Transverse colon (tissue), 4 donors: ENCODE measurements around the gene C1orf198. TPM values are rescaled to one million over a fixed set of nuclear protein-coding genes. Genes with fewer than 3 reads are reported as not detected.
A peak's percentile ranks its signal among the peaks of the same experiment; 100 is the strongest.

Experiments
- DNase-seq: peaks from one replicate; pipeline ENCODE4 v3.0.0-alpha.2; 2019
- H3K27ac ChIP-seq, 4 donors: fragments of 200-600 bp; sonication (generic); 2 replicates each; pipeline ENCODE4 v1.5.1; 2016 to 2018; ENCODE audit warnings: inconsistent platforms in 4 of 4
- H3K27me3 ChIP-seq: fragments of 200-600 bp; sonication (generic); 2 replicates; pipeline ENCODE4 v1.5.1; 2017; ENCODE audit warnings: inconsistent platforms
- H3K36me3 ChIP-seq, 4 donors: fragments of 200-600 bp; sonication (generic); 2 replicates each; pipeline ENCODE4 v1.5.1; 2017 to 2019; ENCODE audit warnings: inconsistent platforms in 4 of 4
- H3K4me1 ChIP-seq, 4 donors: fragments of 200-600 bp; sonication (generic); 2 replicates each; pipeline ENCODE4 v1.5.1; 2017 to 2020; ENCODE audit warnings: inconsistent platforms in 4 of 4
- H3K4me3 ChIP-seq, 4 donors: fragments of 200-600 bp; sonication (generic); 1 replicate in 1 of 4; 2 replicates in 3 of 4; pipeline versions ENCODE4 v1.5.1 to v1.6.1; 2017 to 2019; ENCODE audit warnings: inconsistent platforms in 4 of 4
- H3K9me3 ChIP-seq, 2 donors: fragments of 200-600 bp; sonication (generic); 2 replicates each; pipeline ENCODE4 v1.5.1; 2017 to 2019; ENCODE audit warnings: inconsistent platforms in 2 of 2
- CTCF ChIP-seq, 5 experiments: fragments of 200-600 bp in 3 of 5; fragments of 450-650 bp in 2 of 5; sonication (generic) in 3 of 5; IDR thresholded peaks; 1 replicate in 2 of 5; 2 replicates in 3 of 5; pipeline ENCODE4 v1.5.1; 2016 to 2017; ENCODE audit warnings: antibody characterized with exemption in 5 of 5, inconsistent platforms in 3 of 5, mild to moderate bottlenecking in 2 of 5, moderate library complexity in 1 of 5
- EP300 ChIP-seq: sonication (generic); formaldehyde crosslinking; IDR thresholded peaks from one replicate; pipeline ENCODE4 v1.6.1; 2017; ENCODE audit warnings: antibody characterized with exemption, low read depth
- POLR2A ChIP-seq: fragments of 450-650 bp; IDR thresholded peaks from one replicate; pipeline ENCODE4 v1.6.1; 2016; ENCODE audit warnings: antibody characterized with exemption, mild to moderate bottlenecking, moderate library complexity
- POLR2AphosphoS5 ChIP-seq, 3 donors: sonication (generic); formaldehyde crosslinking; IDR thresholded peaks; one replicate each; pipeline ENCODE4 v1.6.1; 2016; ENCODE audit warnings: antibody characterized with exemption in 3 of 3
- WGBS, 2 donors: methylation state at CpG; one replicate each; pipeline ENCODE4 v1.1.5; 2018; ENCODE audit warnings: low coverage in 1 of 2; 5-methylcytosine and 5-hydroxymethylcytosine counted together
- in situ Hi-C, 4 donors: fragments of 200-750 bp; cut with MboI; loops; one replicate each; pipeline versions ENCODE4 v1.15.0 to v1.15.1; 2017; ENCODE audit warnings: low sequenced_read_pairs in 3 of 4, low pct_ligation_motif_present in 1 of 4, low pct_unique_long_range_greater_than_20kb in 1 of 4
- intact Hi-C: fragments of 100-400 bp; cut with DNase I; formaldehyde crosslinking; loops from one replicate; pipeline ENCODE4 v1.15.1; 2023; ENCODE audit warnings: low total_unique reads
- total RNA-seq, 4 donors: library from RNA; depleted of rRNA; stranded (reverse); fragments of >200 nt; gene quantifications; one replicate each; pipeline ENCODE4 v1.1.0, GENCODE V29; 2016

C1orf198 gene
- total RNA-seq, 4 donors from 2014 or later = 10.8 to 26.7 (median 18.2) TPM

GRCh38 chr1:230867101-230867902 lies 1.0 kb downstream of the C1orf198 start:
- Histone ChIP-seq H3K36me3 (no peaks in the 10 kb centered on the region), H3K27ac (peak overlapping the region; percentile 81 to 90 (median 86)), H3K27me3 (no peaks in the 10 kb centered on the region), H3K4me1 (peaks cover 5 to 47% (median 30%) of the 10 kb centered on the region in 4 donors), H3K4me3 (peak overlapping the region; percentile 68 to 89 (median 79)), H3K9me3 (no peaks in the 10 kb centered on the region)
- no peak for TF ChIP-seq POLR2A
- TF ChIP-seq POLR2AphosphoS5 (IDR thresholded peaks at IDR 0.05) = no peak
- 26 to 38% methylated on average over 4 to 17 of the region's 17 CpGs for WGBS, 2 donors
- DNase-seq = no peak
- intact Hi-C loops (loop anchor here (5.0 kb wide), 1 partner anchor 40 kb away; no protein-coding TSS in a partner anchor), in situ Hi-C loops (no loop called here)

GRCh38 chr1:230866171-230867070 lies 1.9 kb downstream of the C1orf198 start:
- H3K27ac ChIP-seq = peak overlapping the region; percentile 81 to 90 (median 86)
- peak overlapping the region in 3 of 4 donors; percentile 75 to 89 (median 83) for H3K4me3 ChIP-seq
- peak in 2 of 3 donors; percentile 33 to 45 for TF ChIP-seq POLR2AphosphoS5 (IDR thresholded peaks at IDR 0.05)
- TF ChIP-seq EP300 = no peak
- no peaks in the 10 kb centered on the region for H3K27me3 ChIP-seq
- intact Hi-C loops = loop anchor here (5.0 kb wide), 1 partner anchor 41 kb away; no protein-coding TSS in a partner anchor
- no peak for DNase-seq
- in situ Hi-C loops = no loop called here
- H3K36me3 ChIP-seq = no peaks in the 10 kb centered on the region
- H3K4me1 ChIP-seq = peaks cover 5 to 47% (median 30%) of the 10 kb centered on the region in 4 donors
- H3K9me3 ChIP-seq = no peaks in the 10 kb centered on the region
- 50 to 52% methylated on average over 7 to 9 of the region's 9 CpGs for WGBS, 2 donors

GRCh38 chr1:230865062-230865817 lies 3.1 kb downstream of the C1orf198 start:
- TF ChIP-seq CTCF (IDR thresholded peaks at IDR 0.05) (no peak), POLR2A (no peak), POLR2AphosphoS5 (IDR thresholded peaks at IDR 0.05) (no peak), EP300 (no peak)
- in situ Hi-C loops = no loop called here
- WGBS, 2 donors = 55 to 87% methylated on average over 3 to 8 of the region's 8 CpGs
- intact Hi-C loops = loop anchor here (5.0 kb wide), 1 partner anchor 42 kb away; no protein-coding TSS in a partner anchor
- Histone ChIP-seq H3K4me1 (peaks cover 5 to 47% (median 30%) of the 10 kb centered on the region in 4 donors), H3K36me3 (no peaks in the 10 kb centered on the region), H3K9me3 (no peaks in the 10 kb centered on the region), H3K4me3 (no peak overlapping the region), H3K27me3 (no peaks in the 10 kb centered on the region), H3K27ac (peak overlapping the region; percentile 81 to 90 (median 86))
- DNase-seq = no peak

- Histone ChIP-seq H3K9me3 (no peaks in the 10 kb centered on the region), H3K4me1 (peaks cover 5 to 47% (median 30%) of the 10 kb centered on the region in 4 donors), H3K36me3 (no peaks in the 10 kb centered on the region), H3K27ac (peak overlapping the region in 3 of 4 donors; percentile 17 to 90 (median 85)), H3K4me3 (no peak overlapping the region), H3K27me3 (no peaks in the 10 kb centered on the region)
- intact Hi-C loops = no loop called here
- TF ChIP-seq POLR2AphosphoS5 (IDR thresholded peaks at IDR 0.05) (no peak), EP300 (no peak), CTCF (IDR thresholded peaks at IDR 0.05) (no peak), POLR2A (no peak)
- WGBS, 2 donors = 64% methylated on average over 9 of the region's 9 CpGs; no CpG with 5 or more reads in 1 of the 2 donors
- DNase-seq = no peak
- in situ Hi-C loops = no loop called here
These were observed 3.9 kb downstream of the C1orf198 start for GRCh38 chr1:230864441-230864840.
